HFFc6 (cell line): ENCODE measurements around the gene HDAC9. TPM values are rescaled to one million over a fixed set of nuclear protein-coding genes. Genes with fewer than 3 reads are reported as not detected.

Experiments
- DNase-seq: peaks from one replicate; pipeline ENCODE4 v3.0.0-alpha.2; 2018
- H3K27ac Mint-ChIP-seq: 2 replicates; pipeline ENCODE4 v1.8.0; 2020; ENCODE audit warnings: mild to moderate bottlenecking, mixed read lengths
- H3K27me3 Mint-ChIP-seq: 2 replicates; pipeline ENCODE4 v1.8.0; 2021; ENCODE audit warnings: mild to moderate bottlenecking, moderate library complexity, mixed read lengths; ENCODE audit not compliant: insufficient read depth
- H3K36me3 Mint-ChIP-seq: 2 replicates; pipeline ENCODE4 v1.8.0; 2021; ENCODE audit warnings: low read depth, mixed read lengths
- H3K4me1 Mint-ChIP-seq: 2 replicates; pipeline ENCODE4 v1.8.0; 2020; ENCODE audit warnings: low read depth, mixed read lengths
- H3K4me3 Mint-ChIP-seq: 2 replicates; pipeline ENCODE4 v1.8.0; 2020; ENCODE audit warnings: mild to moderate bottlenecking, moderate library complexity, mixed read lengths
- H3K9me3 Mint-ChIP-seq: 2 replicates; pipeline ENCODE4 v1.8.0; 2020; ENCODE audit warnings: mild to moderate bottlenecking, mixed read lengths
- total RNA-seq, 6 experiments: library from RNA; stranded (reverse); fragmentation: NEBNext Ultra II Directional; extraction: Animal tissue kit (Norgen Biotek cat#: 25700); gene quantifications; 2 replicates in 1 of 6; 3 replicates in 5 of 6; pipeline ENCODE4 v1.2.3, GENCODE V29; 2021
- TF ChIP-seq, protein P1 (sequence below): fragments of 200-600 bp; sonication (generic); IDR thresholded peaks from 2 replicates; pipeline ENCODE4 v1.5.0; 2021; ENCODE audit warnings: antibody characterized with exemption, mild to moderate bottlenecking

HDAC9 gene
- total RNA-seq, 6 experiments from 2014 or later = 11.5 to 29.2 (median 13.2) TPM

DNA sequence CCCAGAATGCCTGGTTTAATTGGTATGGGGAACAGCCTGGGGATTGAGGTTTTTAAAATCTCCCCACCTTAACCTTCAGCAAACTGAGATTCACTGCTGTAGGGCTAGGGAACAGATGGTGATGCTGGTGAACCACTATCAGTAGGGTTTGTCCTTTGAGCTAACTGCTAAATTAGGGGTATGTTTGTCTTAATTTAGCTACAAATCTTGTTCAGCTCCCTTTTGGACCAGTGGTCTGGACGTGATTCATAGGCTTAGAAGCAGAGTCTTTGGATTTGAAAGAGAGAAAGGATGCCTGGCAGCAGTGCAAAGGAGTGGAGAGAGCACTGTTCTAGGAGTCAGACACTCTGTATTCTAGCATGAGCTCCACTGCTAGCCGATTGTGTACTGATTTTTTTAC is 2.8 kb downstream of the HDAC9 start:
- TF ChIP-seq, protein P1, sequence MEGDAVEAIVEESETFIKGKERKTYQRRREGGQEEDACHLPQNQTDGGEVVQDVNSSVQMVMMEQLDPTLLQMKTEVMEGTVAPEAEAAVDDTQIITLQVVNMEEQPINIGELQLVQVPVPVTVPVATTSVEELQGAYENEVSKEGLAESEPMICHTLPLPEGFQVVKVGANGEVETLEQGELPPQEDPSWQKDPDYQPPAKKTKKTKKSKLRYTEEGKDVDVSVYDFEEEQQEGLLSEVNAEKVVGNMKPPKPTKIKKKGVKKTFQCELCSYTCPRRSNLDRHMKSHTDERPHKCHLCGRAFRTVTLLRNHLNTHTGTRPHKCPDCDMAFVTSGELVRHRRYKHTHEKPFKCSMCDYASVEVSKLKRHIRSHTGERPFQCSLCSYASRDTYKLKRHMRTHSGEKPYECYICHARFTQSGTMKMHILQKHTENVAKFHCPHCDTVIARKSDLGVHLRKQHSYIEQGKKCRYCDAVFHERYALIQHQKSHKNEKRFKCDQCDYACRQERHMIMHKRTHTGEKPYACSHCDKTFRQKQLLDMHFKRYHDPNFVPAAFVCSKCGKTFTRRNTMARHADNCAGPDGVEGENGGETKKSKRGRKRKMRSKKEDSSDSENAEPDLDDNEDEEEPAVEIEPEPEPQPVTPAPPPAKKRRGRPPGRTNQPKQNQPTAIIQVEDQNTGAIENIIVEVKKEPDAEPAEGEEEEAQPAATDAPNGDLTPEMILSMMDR = no peak
- Mint-ChIP-seq H3K4me3 (no peak overlapping the region; the same call in 1 of the 2 replicates), H3K4me1 (peaks cover 52% of the 10 kb centered on the region), H3K27ac (no peak overlapping the region), H3K36me3 (no peaks in the 10 kb centered on the region), H3K9me3 (no peaks in the 10 kb centered on the region), H3K27me3 (no peaks in the 10 kb centered on the region)
- DNase-seq = no peak

DNA sequence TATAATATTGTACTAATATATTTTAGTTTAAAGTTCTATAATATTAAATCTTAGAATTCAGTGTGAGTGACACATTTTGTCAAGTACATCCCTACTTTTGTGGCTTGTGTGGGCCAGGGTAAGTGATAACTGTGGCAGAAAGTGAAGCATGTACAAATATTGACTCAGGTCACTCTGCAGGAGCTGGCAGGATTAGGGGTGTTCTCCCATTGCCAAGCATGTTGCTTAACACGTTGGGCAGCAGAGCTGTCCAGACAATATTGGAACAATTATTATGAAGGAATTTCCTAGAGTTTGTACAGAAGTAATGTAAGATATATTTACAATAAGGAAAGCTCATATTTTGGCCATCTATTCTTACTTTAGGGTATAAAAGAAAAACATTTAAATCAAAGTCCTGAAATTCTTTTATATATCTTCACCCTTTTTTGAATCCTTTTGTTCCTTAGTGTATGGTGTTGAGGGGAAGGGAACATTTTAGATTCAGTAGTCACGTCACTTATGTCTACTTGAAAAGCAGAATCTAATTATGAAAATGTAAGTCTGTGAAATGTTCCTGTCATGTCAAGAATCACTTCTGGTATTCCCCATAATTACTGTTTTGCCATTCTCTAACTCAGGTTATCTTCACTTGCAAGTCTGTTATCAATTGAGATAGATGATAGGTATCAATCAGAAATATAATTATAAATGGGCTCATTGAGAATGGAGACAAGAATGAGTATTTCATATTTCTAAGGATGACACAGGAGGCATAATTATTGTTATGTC is 4.0 kb downstream of the HDAC9 start:
- no peak for DNase-seq
- peaks cover 59% of the 10 kb centered on the region for H3K4me1 Mint-ChIP-seq
- H3K9me3 Mint-ChIP-seq = no peaks in the 10 kb centered on the region
- no peak overlapping the region for H3K4me3 Mint-ChIP-seq
- H3K27me3 Mint-ChIP-seq = no peaks in the 10 kb centered on the region
- no peak overlapping the region for H3K27ac Mint-ChIP-seq
- no peaks in the 10 kb centered on the region for H3K36me3 Mint-ChIP-seq
- TF ChIP-seq, protein P1 = no peak

DNA sequence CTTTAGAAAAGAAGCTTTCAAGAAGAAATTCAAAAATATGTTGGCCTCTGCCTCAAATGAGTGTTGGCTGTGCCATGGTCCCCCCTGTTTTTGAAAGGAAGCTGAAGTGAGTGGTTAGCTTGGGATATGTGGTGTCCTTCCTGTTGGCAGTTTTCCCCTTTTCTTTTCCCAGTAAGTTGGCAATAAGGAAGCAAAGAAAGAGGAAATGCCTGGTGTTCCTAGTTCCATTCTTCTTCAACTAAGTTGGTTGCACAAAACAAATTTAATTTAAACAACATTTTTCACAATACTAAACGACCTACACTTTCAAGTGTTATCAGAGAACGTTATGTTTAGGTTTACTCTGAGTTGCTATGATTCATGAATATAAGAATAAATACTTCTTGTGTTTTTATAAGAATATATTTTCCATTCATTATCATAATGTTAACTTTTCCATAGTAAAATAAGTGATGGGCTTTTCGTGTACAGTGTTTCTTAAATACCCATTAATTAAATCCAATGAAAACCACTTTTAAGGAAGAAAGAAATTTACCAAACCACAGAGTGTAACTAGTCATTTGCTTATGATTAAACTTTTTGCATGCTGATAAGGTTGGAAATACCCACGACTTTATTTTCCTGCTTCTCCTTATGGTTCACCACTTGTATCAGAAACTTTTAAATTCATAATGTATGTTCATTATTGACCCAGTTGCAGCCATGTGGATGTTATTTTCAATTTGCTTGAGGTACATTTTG is 7.7 kb downstream of the HDAC9 start:
- Mint-ChIP-seq H3K27ac (no peak overlapping the region), H3K9me3 (no peaks in the 10 kb centered on the region), H3K36me3 (0 out of 2 replicates have a peak, but pooled peaks cover 3% of the 10 kb centered on the region), H3K27me3 (no peaks in the 10 kb centered on the region), H3K4me1 (peaks cover 51% of the 10 kb centered on the region), H3K4me3 (no peak overlapping the region; the same call in 1 of the 2 replicates)
- TF ChIP-seq, protein P1 = no peak
- DNase-seq = no peak

DNA sequence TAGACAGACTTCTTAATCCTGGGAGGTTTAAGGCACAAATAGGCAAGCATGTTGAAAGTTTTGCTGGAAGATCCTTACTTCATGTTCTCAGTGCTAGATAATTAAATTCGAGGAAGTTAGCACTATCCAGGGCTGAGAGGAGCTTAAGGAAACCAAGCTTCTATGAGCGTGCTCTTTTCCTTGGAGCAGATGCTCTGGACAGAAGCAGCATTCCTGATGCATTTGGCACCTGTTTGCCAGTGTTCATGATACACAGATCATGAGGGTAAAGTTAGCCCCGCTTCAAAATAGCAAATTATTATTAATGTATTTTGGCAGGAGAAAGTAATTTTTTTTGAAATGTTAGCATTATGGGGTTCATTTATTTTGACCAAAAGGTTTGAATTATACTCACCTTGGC is 9.4 kb downstream of the HDAC9 start:
- H3K9me3 Mint-ChIP-seq = no peaks in the 10 kb centered on the region
- no peak for DNase-seq
- H3K4me1 Mint-ChIP-seq = peaks cover 48% of the 10 kb centered on the region
- TF ChIP-seq, protein P1 = no peak
- no peaks in the 10 kb centered on the region for H3K27me3 Mint-ChIP-seq
- H3K4me3 Mint-ChIP-seq = no peak overlapping the region
- H3K27ac Mint-ChIP-seq = no peak overlapping the region
- H3K36me3 Mint-ChIP-seq = 0 out of 2 replicates have a peak, but pooled peaks cover 3% of the 10 kb centered on the region

DNA sequence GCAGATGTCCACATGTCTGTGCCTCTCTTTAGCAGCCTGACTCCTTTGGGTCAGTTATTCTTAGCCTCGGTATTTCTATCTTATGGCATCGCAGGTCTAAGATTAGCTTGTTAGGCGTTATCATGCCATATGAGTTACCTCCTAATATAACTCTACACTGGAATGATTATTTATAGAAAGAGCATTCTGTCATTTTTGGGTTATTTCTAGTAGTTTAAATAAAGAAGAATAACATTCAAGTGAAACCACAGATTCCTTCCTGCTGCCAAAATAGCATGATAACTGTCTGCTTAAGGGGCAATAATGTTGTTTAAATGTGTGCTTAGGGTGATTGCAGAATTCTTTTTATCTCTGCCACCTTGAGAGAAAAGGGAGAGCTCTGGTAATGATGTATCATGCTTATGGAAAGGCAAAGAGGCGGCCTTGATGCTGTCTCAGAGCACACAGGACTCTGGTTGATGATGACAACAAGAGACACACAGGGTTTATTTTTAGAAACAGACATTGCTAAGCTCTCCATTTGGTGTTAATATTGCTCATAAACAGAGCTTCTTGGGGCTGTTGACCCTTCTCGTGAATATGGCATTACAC is 10.4 kb downstream of the HDAC9 start:
- TF ChIP-seq, protein P1 = no peak
- Mint-ChIP-seq H3K9me3 (no peaks in the 10 kb centered on the region), H3K36me3 (0 out of 2 replicates have a peak, but pooled peaks cover 3% of the 10 kb centered on the region), H3K4me3 (peak overlapping the region; percentile 68), H3K27ac (peak overlapping the region; percentile 88), H3K27me3 (no peaks in the 10 kb centered on the region), H3K4me1 (peaks cover 57% of the 10 kb centered on the region)
- DNase-seq = peak; percentile 79
